Keratinocyte (primary cell): ENCODE data around the gene STK26. TPM values are rescaled to one million over a fixed set of nuclear protein-coding genes. Genes with fewer than 3 reads are reported as not detected.

Experiments
- DNase-seq: peaks from one replicate; pipeline ENCODE4 v3.0.0-alpha.2; 2011; ENCODE audit warnings: low read depth, missing footprints, low spot score
- FAIRE-seq: peaks from 2 replicates; lab custom pipeline; 2011; peaks lifted over from hg19 to GRCh38; lab: Jason Lieb, UNC
- H2AFZ ChIP-seq: 2 replicates; pipeline ENCODE4 v1.6.0; 2012; ENCODE audit warnings: low read length, control low read depth, inconsistent platforms; ENCODE audit not compliant: control insufficient read depth
- H3K27ac ChIP-seq: 2 replicates; pipeline ENCODE4 v1.5.1; 2011; ENCODE audit warnings: low read length; ENCODE audit not compliant: control insufficient read depth, insufficient read depth
- H3K27me3 ChIP-seq: 3 replicates; pipeline ENCODE4 v1.6.0; 2011; ENCODE audit warnings: low read length; ENCODE audit not compliant: control insufficient read depth, insufficient read depth; ENCODE audit errors: extremely low read depth
- H3K36me3 ChIP-seq, 2 experiments: 2 replicates in 1 of 2; 3 replicates in 1 of 2; pipeline ENCODE4 v1.5.1; 2011; ENCODE audit warnings: low read length in 2 of 2, mild to moderate bottlenecking in 1 of 2; ENCODE audit not compliant: control insufficient read depth in 2 of 2, insufficient read depth in 2 of 2; ENCODE audit errors: extremely low read depth in 1 of 2
- H3K4me1 ChIP-seq: 3 replicates; pipeline ENCODE4 v1.5.1; 2011; ENCODE audit warnings: low read length; ENCODE audit not compliant: control insufficient read depth, insufficient read depth; ENCODE audit errors: extremely low read depth
- H3K4me2 ChIP-seq: 3 replicates; pipeline ENCODE4 v1.6.0; 2011; ENCODE audit warnings: low read depth, low read length; ENCODE audit not compliant: control insufficient read depth, insufficient read depth; ENCODE audit errors: extremely low read depth
- H3K4me3 ChIP-seq, 3 experiments: fragments of 200-600 bp in 1 of 3; sonication (generic) in 1 of 3; 2 replicates in 2 of 3; 3 replicates in 1 of 3; pipeline ENCODE4 v1.5.1; 2011 to 2016; ENCODE audit warnings: low read length in 3 of 3, mild to moderate bottlenecking in 3 of 3, control low read depth in 2 of 3, inconsistent platforms in 1 of 3, low read depth in 1 of 3, mixed read lengths in 1 of 3, mixed run types in 1 of 3, moderate library complexity in 1 of 3; ENCODE audit not compliant: control insufficient read depth in 2 of 3, insufficient read depth in 2 of 3; ENCODE audit errors: extremely low read depth in 1 of 3
- H3K79me2 ChIP-seq: 2 replicates; pipeline ENCODE4 v1.6.0; 2012; ENCODE audit warnings: low read length; ENCODE audit not compliant: control insufficient read depth, insufficient read depth
- H3K9ac ChIP-seq: 3 replicates; pipeline ENCODE4 v1.6.0; 2011; ENCODE audit warnings: low read length; ENCODE audit not compliant: control insufficient read depth, insufficient read depth; ENCODE audit errors: extremely low read depth
- H3K9me1 ChIP-seq: 3 replicates; pipeline ENCODE4 v1.6.0; 2011; ENCODE audit warnings: low read length; ENCODE audit not compliant: control insufficient read depth, insufficient read depth; ENCODE audit errors: extremely low read depth
- H3K9me3 ChIP-seq: 2 replicates; pipeline ENCODE4 v1.5.1; 2012; ENCODE audit warnings: low read depth, low read length; ENCODE audit not compliant: control insufficient read depth
- H4K20me1 ChIP-seq: 3 replicates; pipeline ENCODE4 v1.6.0; 2011; ENCODE audit warnings: low read length; ENCODE audit not compliant: control insufficient read depth, insufficient read depth; ENCODE audit errors: extremely low read depth
- CTCF ChIP-seq, 3 experiments: IDR thresholded peaks in 1 of 3; conservative IDR thresholded peaks in 1 of 3; optimal IDR thresholded peaks in 1 of 3; 2 replicates in 2 of 3; 3 replicates in 1 of 3; pipeline versions ENCODE3 to v1.5.1; 2011; ENCODE audit warnings: low read length in 3 of 3, mild to moderate bottlenecking in 3 of 3, moderate library complexity in 2 of 3, control low read depth in 1 of 3, inconsistent platforms in 1 of 3; ENCODE audit not compliant: insufficient read depth in 2 of 3; ENCODE audit errors: extremely low read depth in 1 of 3
- EZH2 ChIP-seq: IDR thresholded peaks from one replicate; pipeline ENCODE4 v1.6.1; 2012; ENCODE audit warnings: inconsistent platforms, mild to moderate bottlenecking, low read length, moderate library complexity
- dilution Hi-C: fragments of 300-500 bp; cut with MboI; formaldehyde crosslinking; loops from one replicate; pipeline ENCODE4 v1.7.0; 2020; ENCODE audit warnings: low sequenced_read_pairs; ENCODE audit not compliant: extremely low pct_ligation_motif_present
- polyA plus RNA-seq, 5 experiments: library from polyadenylated mRNA; depleted of rRNA in 3 of 5; stranded (reverse) in 3 of 5; stranded (forward) in 1 of 5; unstranded in 1 of 5; fragments of >200 nt; gene quantifications; 1 replicate in 1 of 5; 2 replicates in 3 of 5; 3 replicates in 1 of 5; pipeline versions ENCODE4 v1.2.1 to v1.2.3, GENCODE V29; 2011 to 2012; ENCODE audit warnings: missing spikeins in 2 of 5, low read depth in 1 of 5, low replicate concordance in 1 of 5

STK26 gene
- polyA plus RNA-seq, 1 donor (not counting 4 experiments of a cell fraction or from before 2014, with no cell fraction given), result 32.3 TPM

GRCh38 chrX:132034648-132035047, 11.5 kb downstream of the STK26 start:
- H3K4me1 ChIP-seq, result no peaks in the 10 kb centered on the region
- no peak for TF ChIP-seq EZH2
- TF ChIP-seq CTCF (optimal IDR thresholded peaks at IDR 0.05 in 1 of 3, IDR thresholded peaks at IDR 0.05 in 1 of 3, conservative IDR thresholded peaks at IDR 0.05 in 1 of 3; ENCODE audit: extremely low read depth in 1 of 3, insufficient read depth in 2 of 3, low read length in 3 of 3), result no peak
- H3K9ac ChIP-seq, result no peak overlapping the region
- H3K9me3 ChIP-seq, result no peaks in the 10 kb centered on the region
- H3K4me2 ChIP-seq, result no peak overlapping the region
- no peak overlapping the region for H3K4me3 ChIP-seq
- dilution Hi-C loops, result no loop called here
- no peak overlapping the region for H3K27ac ChIP-seq
- H3K36me3 ChIP-seq, result no peaks in the 10 kb centered on the region
- H2AFZ ChIP-seq, result no peak overlapping the region
- H3K9me1 ChIP-seq, result no peaks in the 10 kb centered on the region
- no peak for DNase-seq
- H4K20me1 ChIP-seq, result no peaks in the 10 kb centered on the region
- FAIRE-seq, result no peak
- peaks cover 13% of the 10 kb centered on the region for H3K79me2 ChIP-seq
- no peaks in the 10 kb centered on the region for H3K27me3 ChIP-seq

- dilution Hi-C loops, result no loop called here
- H3K4me1 ChIP-seq, result no peaks in the 10 kb centered on the region
- no peaks in the 10 kb centered on the region for H4K20me1 ChIP-seq
- H3K27ac ChIP-seq, result no peak overlapping the region
- H3K4me2 ChIP-seq, result no peak overlapping the region
- H3K27me3 ChIP-seq, result no peaks in the 10 kb centered on the region
- peaks cover 10% of the 10 kb centered on the region for H3K79me2 ChIP-seq
- DNase-seq, result no peak
- no peak overlapping the region for H3K9ac ChIP-seq
- no peaks in the 10 kb centered on the region for H3K9me3 ChIP-seq
- TF ChIP-seq EZH2, result no peak
- no peak for TF ChIP-seq CTCF (optimal IDR thresholded peaks at IDR 0.05 in 1 of 3, IDR thresholded peaks at IDR 0.05 in 1 of 3, conservative IDR thresholded peaks at IDR 0.05 in 1 of 3; ENCODE audit: extremely low read depth in 1 of 3, insufficient read depth in 2 of 3, low read length in 3 of 3)
- FAIRE-seq, result no peak
- no peaks in the 10 kb centered on the region for H3K36me3 ChIP-seq
- no peaks in the 10 kb centered on the region for H3K9me1 ChIP-seq
- no peak overlapping the region for H3K4me3 ChIP-seq
- no peak overlapping the region for H2AFZ ChIP-seq
Observed at GRCh38 chrX:132037479-132037993, 14.4 kb downstream of the STK26 start.
